GM12891 (cell line): Measurements from ENCODE around the gene ABCG1.

Source experiments
- POLR2A ChIP-seq: IDR thresholded peaks from 2 replicates; pipeline ENCODE4 v1.6.1; 2011; ENCODE audit warnings: low read depth, low read length, control low read depth
- POLR2AphosphoS5 ChIP-seq: IDR thresholded peaks from 2 replicates; pipeline ENCODE4 v1.6.1; 2011; ENCODE audit warnings: low read depth, low read length, control low read depth

- no peak for TF ChIP-seq POLR2AphosphoS5
- TF ChIP-seq POLR2A: no peak
Measured at GRCh38 chr21:42338729-42339715, 120.1 kb downstream of the ABCG1 start.
